ENCODE data around the gene RAI1.

Gene RAI1

DNA sequence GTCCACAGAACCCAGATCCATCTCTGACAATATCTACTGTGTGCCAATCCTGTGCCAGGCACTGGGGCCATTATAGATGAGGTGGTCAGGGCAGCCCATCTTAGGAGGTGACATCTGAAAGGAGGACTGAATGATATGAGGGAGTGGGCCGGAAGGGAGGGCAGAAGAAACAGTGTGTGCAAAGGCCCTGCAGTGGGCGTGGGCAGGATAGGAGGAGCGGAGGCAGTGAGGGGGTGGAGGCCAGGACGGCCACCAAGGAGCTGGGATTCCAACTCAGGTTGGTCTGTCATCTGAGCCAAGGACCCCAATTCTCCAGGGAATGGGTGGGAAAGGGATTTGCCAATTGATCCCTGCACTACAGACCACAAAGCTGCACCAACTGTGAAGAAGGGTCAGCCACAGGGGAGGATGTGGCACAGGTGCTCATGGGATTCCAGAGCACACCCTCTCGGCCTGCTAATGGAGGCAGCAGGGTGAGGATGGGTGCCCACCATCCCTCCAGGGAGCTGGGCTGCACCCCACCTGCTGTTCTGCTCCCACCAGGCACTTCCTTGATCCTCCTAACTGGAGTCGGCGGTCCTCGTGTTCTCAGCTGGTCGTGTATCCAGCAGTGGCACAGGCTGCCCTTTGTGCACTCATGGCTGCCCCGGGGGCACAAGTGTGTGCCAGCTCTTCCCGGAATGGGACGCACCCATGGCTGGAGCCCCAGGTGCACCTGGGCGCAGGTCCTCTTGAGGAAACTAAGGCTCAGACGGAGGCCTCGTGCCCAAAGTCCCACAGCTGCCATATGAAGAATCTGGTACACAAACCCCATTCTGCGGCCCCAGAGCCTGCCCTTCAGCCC is 145.9 kb downstream of the RAI1 start:
- ChIA-PET CTCF (interaction anchor here (0.7 to 1.1 kb wide), 2 partner anchors 9 to 12 kb away, joined by 3 read pairs; partner anchors contain the start of gene SREBF1), POLR2A (interaction anchor here (0.7 to 24.8 kb wide), 3 partner anchors 9 to 43 kb away, joined by 3 to 369 read pairs (median 3); partner anchors contain the start of gene SREBF1)
- no peak for DNase-seq (ENCODE audit: extremely low spot score)
- TF ChIP-seq FOXK2 (IDR thresholded peaks at IDR 0.05) (no peak), SP1 (IDR thresholded peaks at IDR 0.05) (no peak), FOXM1 (IDR thresholded peaks at IDR 0.05; ENCODE audit: borderline replicate concordance) (no peak), ZNF384 (IDR thresholded peaks at IDR 0.05) (no peak), L3MBTL2 (conservative IDR thresholded peaks at IDR 0.05) (no peak), BHLHE40 (IDR thresholded peaks at IDR 0.05; ENCODE audit: borderline replicate concordance) (no peak)

GRCh38 chr17:17827826-17828621 is 146.8 kb downstream of the RAI1 start:
- no peak for DNase-seq (ENCODE audit: extremely low spot score)
- POLR2A ChIA-PET, result interaction anchor here (1.2 to 24.8 kb wide), 3 partner anchors 8 to 44 kb away, joined by 3 to 369 read pairs (median 3); partner anchors contain the start of gene SREBF1
- CTCF ChIA-PET, result interaction anchor here (1.1 kb wide), 2 partner anchors 8 to 15 kb away, joined by 3 read pairs; partner anchors contain the start of gene SREBF1
- no peak for TF ChIP-seq ELF4 (IDR thresholded peaks at IDR 0.05)
- TF ChIP-seq, protein P1, sequence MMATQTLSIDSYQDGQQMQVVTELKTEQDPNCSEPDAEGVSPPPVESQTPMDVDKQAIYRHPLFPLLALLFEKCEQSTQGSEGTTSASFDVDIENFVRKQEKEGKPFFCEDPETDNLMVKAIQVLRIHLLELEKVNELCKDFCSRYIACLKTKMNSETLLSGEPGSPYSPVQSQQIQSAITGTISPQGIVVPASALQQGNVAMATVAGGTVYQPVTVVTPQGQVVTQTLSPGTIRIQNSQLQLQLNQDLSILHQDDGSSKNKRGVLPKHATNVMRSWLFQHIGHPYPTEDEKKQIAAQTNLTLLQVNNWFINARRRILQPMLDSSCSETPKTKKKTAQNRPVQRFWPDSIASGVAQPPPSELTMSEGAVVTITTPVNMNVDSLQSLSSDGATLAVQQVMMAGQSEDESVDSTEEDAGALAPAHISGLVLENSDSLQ (IDR thresholded peaks at IDR 0.05), result no peak
- no peak for TF ChIP-seq SP1 (IDR thresholded peaks at IDR 0.05)
- TF ChIP-seq L3MBTL2 (conservative IDR thresholded peaks at IDR 0.05), result no peak
- TF ChIP-seq FOXM1 (IDR thresholded peaks at IDR 0.05; ENCODE audit: borderline replicate concordance), result no peak
- TF ChIP-seq FOXK2 (IDR thresholded peaks at IDR 0.05), result no peak
- TF ChIP-seq CTBP1 (IDR thresholded peaks at IDR 0.05; ENCODE audit: borderline replicate concordance), result no peak
- no peak for TF ChIP-seq FOXA1 (IDR thresholded peaks at IDR 0.05)
- no peak for TF ChIP-seq TARDBP (IDR thresholded peaks at IDR 0.05)
- no peak for TF ChIP-seq SUZ12 (IDR thresholded peaks at IDR 0.05)
- no peak for TF ChIP-seq HDGF (IDR thresholded peaks at IDR 0.05; ENCODE audit: borderline replicate concordance)
- TF ChIP-seq ARNT (IDR thresholded peaks at IDR 0.05), result no peak
- no peak for TF ChIP-seq ZNF384 (IDR thresholded peaks at IDR 0.05)
- no peak for TF ChIP-seq NFRKB (IDR thresholded peaks at IDR 0.05)
- no peak for TF ChIP-seq LEF1 (IDR thresholded peaks at IDR 0.05; ENCODE audit: borderline replicate concordance)
- no peak for TF ChIP-seq BHLHE40 (IDR thresholded peaks at IDR 0.05; ENCODE audit: borderline replicate concordance)

DNA sequence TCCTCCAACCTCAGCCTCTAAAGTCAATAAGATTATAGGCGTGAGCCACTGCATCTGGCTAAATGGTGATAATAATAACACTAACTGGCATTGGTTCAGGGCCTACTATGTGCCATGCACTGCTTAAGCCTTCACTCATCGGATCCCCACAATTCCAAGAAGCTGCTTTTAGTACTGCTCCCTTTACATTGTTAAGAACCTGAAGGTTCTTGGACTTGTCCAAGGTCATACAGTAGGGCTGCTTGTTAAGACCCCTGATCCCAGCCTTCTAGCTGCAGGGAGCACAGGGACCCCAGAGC is 149.0 kb downstream of the RAI1 start:
- no peak for DNase-seq (ENCODE audit: extremely low spot score)
- ChIA-PET CTCF (interaction anchor here (0.6 to 1.4 kb wide), 3 partner anchors 8 to 89 kb away, joined by 3 to 4 read pairs (median 3); no protein-coding TSS in a partner anchor), POLR2A (interaction anchor here (0.6 kb wide), 1 partner anchor 13 kb away, joined by 3 read pairs; no protein-coding TSS in a partner anchor)

DNA sequence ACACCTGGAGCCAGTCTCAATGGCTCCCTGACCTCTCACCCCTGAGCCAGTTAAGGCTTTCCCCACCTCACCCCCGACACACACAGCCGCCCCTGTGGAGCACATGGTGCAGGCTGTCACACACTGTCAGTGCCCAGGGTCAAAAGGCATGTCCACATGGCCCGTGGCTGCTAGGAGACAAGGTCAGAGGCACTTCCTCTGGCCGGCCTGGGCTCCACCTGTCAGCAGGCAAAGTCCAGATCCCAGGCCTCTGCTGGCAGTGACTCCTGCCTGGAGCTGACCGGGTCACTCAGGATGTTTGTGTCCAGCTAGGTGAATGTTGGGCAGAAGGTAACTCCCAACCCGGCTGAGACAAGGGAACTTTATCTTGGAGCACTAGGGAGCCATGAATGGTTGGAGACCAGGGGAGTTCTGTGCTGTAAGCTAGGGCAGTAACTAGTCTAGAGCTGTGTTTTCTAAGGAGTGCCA is 149.5 kb downstream of the RAI1 start:
- TF ChIP-seq CTBP1 (IDR thresholded peaks at IDR 0.05; ENCODE audit: borderline replicate concordance), result no peak
- TF ChIP-seq HDGF (IDR thresholded peaks at IDR 0.05; ENCODE audit: borderline replicate concordance), result no peak
- TF ChIP-seq ELF4 (IDR thresholded peaks at IDR 0.05), result no peak
- no peak for TF ChIP-seq TARDBP (IDR thresholded peaks at IDR 0.05)
- TF ChIP-seq LEF1 (IDR thresholded peaks at IDR 0.05; ENCODE audit: borderline replicate concordance), result no peak
- TF ChIP-seq L3MBTL2 (conservative IDR thresholded peaks at IDR 0.05), result no peak
- no peak for TF ChIP-seq BHLHE40 (IDR thresholded peaks at IDR 0.05; ENCODE audit: borderline replicate concordance)
- no peak for TF ChIP-seq ARNT (IDR thresholded peaks at IDR 0.05)
- no peak for TF ChIP-seq FOXA1 (IDR thresholded peaks at IDR 0.05)
- TF ChIP-seq SP1 (IDR thresholded peaks at IDR 0.05), result no peak
- ChIA-PET CTCF (interaction anchor here (0.6 to 1.4 kb wide), 2 partner anchors 17 to 88 kb away, joined by 3 to 4 read pairs; no protein-coding TSS in a partner anchor), POLR2A (interaction anchor here (0.6 to 1.0 kb wide), 2 partner anchors 12 to 15 kb away, joined by 3 read pairs; no protein-coding TSS in a partner anchor)
- no peak for DNase-seq (ENCODE audit: extremely low spot score)

More for the DNA sequence above, 149.0 kb downstream of the RAI1 start:
- no peak for TF ChIP-seq ELF4 (IDR thresholded peaks at IDR 0.05)

- CTCF ChIA-PET, result interaction anchor here (2.5 kb wide), 1 partner anchor 29 kb away, joined by 9 read pairs; no protein-coding TSS in a partner anchor
- TF ChIP-seq SP1 (IDR thresholded peaks at IDR 0.05) (no peak), L3MBTL2 (conservative IDR thresholded peaks at IDR 0.05) (no peak), ARNT (IDR thresholded peaks at IDR 0.05) (no peak)
- DNase-seq (ENCODE audit: extremely low spot score), result no peak
- POLR2A ChIA-PET, result interaction anchor here (1.0 to 8.1 kb wide), 2 partner anchors 14 to 15 kb away, joined by 3 to 369 read pairs; no protein-coding TSS in a partner anchor
These were observed 150.2 kb downstream of the RAI1 start for GRCh38 chr17:17831208-17832031.

DNA sequence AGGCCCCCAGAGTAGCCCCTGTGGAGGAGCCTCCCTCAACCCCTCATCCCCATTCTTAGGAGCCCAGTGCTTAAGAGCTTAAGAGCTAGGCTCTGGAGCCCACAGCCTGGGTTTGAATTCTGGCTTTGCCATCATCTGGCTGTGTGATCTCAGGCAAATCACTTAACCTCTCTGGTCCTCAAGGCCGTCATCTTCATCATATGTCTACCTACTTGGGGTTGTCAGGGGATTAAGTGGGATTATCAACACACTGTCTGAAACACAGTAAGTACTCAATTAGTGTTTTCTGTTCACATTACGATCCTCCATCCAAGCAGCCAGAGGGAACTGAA is 150.7 kb downstream of the RAI1 start:
- TF ChIP-seq FOXK2 (IDR thresholded peaks at IDR 0.05) (no peak), NFRKB (IDR thresholded peaks at IDR 0.05) (no peak), ZNF384 (IDR thresholded peaks at IDR 0.05) (no peak), BHLHE40 (IDR thresholded peaks at IDR 0.05; ENCODE audit: borderline replicate concordance) (no peak), ARNT (IDR thresholded peaks at IDR 0.05) (no peak), ELF4 (IDR thresholded peaks at IDR 0.05) (no peak), FOXA1 (IDR thresholded peaks at IDR 0.05) (no peak)
- no peak for DNase-seq (ENCODE audit: extremely low spot score)
- ChIA-PET CTCF (interaction anchor here (1.0 to 2.5 kb wide), 2 partner anchors 20 to 28 kb away, joined by 3 to 9 read pairs; no protein-coding TSS in a partner anchor), POLR2A (interaction anchor here (1.0 to 8.1 kb wide), 2 partner anchors 14 to 15 kb away, joined by 3 to 369 read pairs; no protein-coding TSS in a partner anchor)

Measured in HEK293T (cell line).